Activated CD4-positive, alpha-beta memory T cell treated with anti-CD3 and anti-CD28 coated beads, Interleukin-2, amount 10 ng/mL, durations not matched to agents 7 days and 5 days (primary cell): Measurements from ENCODE around the gene DYSF. TPM values are rescaled to one million over a fixed set of nuclear protein-coding genes. Genes with fewer than 3 reads are reported as not detected.

Source experiments
- CTCF ChIA-PET: fragments of 350-600 bp; sonication (Branson Sonifier 250); formaldehyde crosslinking; loops from one replicate; lab custom pipeline; 2021; ENCODE audit warnings: antibody characterized with exemption, inconsistent platforms; lab: Charles Lee
- POLR2A ChIA-PET: fragments of 350-600 bp; sonication (Branson Sonifier 250); formaldehyde crosslinking; loops from one replicate; lab custom pipeline; 2021; ENCODE audit warnings: antibody characterized with exemption; lab: Charles Lee
- DNase-seq: peaks from one replicate; pipeline ENCODE4 v3.0.0-alpha.2; 2020
- H3K27ac Mint-ChIP-seq: one replicate; pipeline ENCODE4 v1.8.0; 2021; ENCODE audit warnings: mild to moderate bottlenecking, mixed read lengths
- H3K27me3 Mint-ChIP-seq: one replicate; pipeline ENCODE4 v1.8.0; 2021; ENCODE audit warnings: mixed read lengths
- H3K36me3 Mint-ChIP-seq: one replicate; pipeline ENCODE4 v1.8.0; 2021; ENCODE audit warnings: low read depth, mixed read lengths
- H3K4me1 Mint-ChIP-seq: one replicate; pipeline ENCODE4 v1.8.0; 2021; ENCODE audit warnings: mixed read lengths
- H3K4me3 Mint-ChIP-seq: one replicate; pipeline ENCODE4 v1.8.0; 2021; ENCODE audit warnings: mild to moderate bottlenecking, mixed read lengths
- H3K9me3 Mint-ChIP-seq: one replicate; pipeline ENCODE4 v1.8.0; 2021; ENCODE audit warnings: mixed read lengths
- total RNA-seq, 2 experiments: library from RNA; stranded (reverse); gene quantifications; one replicate each; pipeline ENCODE4 v1.2.3, GENCODE V29; 2021

Gene DYSF
- total RNA-seq, 2 experiments from 2014 or later = not detected

DNA sequence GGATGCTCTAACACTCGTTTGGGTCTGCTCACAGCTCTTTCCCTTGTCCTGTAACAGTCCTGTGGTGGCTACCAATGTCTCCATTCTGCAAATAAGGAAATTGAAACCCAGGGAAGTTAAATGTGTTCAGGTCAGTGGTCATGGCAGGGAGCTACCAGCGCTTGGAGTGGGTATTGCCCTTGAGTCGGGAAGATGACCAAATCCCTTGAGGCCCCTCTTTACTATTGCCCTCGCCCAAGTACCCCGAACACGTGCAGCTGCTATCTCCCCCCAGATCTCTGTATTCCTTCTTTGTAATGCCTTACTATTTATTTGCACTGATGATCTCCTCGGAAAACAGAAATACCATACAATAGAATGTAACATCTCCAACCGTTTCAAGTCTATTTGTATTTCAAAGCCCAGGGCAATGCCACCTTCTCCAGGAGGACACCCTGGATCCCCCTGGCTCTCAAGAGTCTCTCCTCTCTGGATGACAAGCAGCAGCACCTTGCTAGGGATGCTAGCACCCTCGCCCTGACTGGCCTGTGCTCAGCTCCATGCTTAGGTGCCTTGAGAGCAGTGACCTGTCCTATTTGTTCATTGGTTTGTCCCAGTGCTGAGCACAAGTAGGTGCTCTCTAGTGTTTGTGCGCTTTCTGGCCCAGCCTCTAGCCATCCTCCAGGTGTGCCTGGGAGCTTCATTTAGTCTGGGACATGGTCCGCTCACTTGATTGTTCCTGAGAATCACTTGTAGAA is 15.1 kb downstream of the DYSF start:
- Mint-ChIP-seq H3K36me3 (no peaks in the 10 kb centered on the region), H3K4me3 (no peak overlapping the region), H3K27me3 (peaks cover 38% of the 10 kb centered on the region), H3K9me3 (no peaks in the 10 kb centered on the region), H3K4me1 (peaks cover 3% of the 10 kb centered on the region), H3K27ac (no peak overlapping the region)
- ChIA-PET CTCF (interaction anchor here (0.6 to 2.3 kb wide), 4 partner anchors 12 to 170 kb away, joined by 3 to 9 read pairs (median 5); partner anchors contain the start of gene ZNF638), POLR2A (interaction anchor here (0.5 kb wide), 1 partner anchor 133 kb away, joined by 3 read pairs; no protein-coding TSS in a partner anchor)
- no peak for DNase-seq

DNA sequence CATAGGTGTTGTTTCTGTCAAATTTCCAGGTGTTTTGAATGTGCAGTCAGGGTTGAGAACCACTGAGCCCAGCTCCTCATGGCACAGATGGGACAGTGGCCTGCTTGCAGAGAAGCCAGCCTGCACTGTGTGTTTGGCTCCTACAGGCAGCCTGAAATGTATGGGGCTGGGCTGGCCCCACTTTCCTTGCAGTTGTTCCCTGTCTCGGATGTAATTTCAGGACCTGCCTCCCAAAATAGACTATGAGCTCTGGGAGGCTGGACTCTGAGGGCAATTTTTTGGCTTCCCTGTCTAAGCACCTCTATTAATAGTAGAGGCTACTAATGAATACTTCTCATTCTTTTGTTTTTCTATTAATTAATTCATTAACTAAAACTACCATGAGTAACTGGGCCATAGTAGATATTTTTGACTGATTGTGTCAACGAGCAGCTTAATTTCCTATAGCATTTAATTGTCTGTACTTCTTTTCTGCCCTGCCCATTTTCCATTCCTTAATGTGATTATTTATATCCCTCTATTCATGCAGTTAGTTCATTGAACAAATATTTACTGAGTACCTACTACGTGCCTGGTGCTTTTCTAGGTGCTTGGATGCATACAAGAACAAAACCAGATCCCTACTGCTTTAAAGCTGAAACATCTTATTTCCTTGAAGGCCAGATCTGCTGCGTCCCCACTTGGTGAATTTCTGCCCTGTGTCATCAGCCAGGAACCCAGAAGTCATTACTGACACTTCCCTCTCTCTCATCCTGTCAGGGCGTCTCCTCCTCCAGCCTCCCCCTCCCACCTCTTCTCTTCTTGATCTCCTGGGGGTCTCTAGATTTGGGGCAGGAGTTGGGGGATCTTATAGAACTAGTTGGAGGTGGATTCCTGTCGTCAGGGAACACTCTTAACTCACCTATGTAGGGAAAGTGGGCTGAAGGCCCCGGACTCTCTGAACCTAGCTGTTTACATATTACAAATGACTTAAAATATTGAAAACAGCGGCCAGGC is 16.3 kb downstream of the DYSF start:
- CTCF ChIA-PET = interaction anchor here (0.8 kb wide), 1 partner anchor 40 kb away, joined by 3 read pairs; no protein-coding TSS in a partner anchor
- Mint-ChIP-seq H3K36me3 (no peaks in the 10 kb centered on the region), H3K27ac (no peak overlapping the region), H3K4me1 (peaks cover 3% of the 10 kb centered on the region), H3K9me3 (no peaks in the 10 kb centered on the region), H3K27me3 (peaks cover 41% of the 10 kb centered on the region), H3K4me3 (no peak overlapping the region)
- POLR2A ChIA-PET = no interaction called here
- DNase-seq = no peak

DNA sequence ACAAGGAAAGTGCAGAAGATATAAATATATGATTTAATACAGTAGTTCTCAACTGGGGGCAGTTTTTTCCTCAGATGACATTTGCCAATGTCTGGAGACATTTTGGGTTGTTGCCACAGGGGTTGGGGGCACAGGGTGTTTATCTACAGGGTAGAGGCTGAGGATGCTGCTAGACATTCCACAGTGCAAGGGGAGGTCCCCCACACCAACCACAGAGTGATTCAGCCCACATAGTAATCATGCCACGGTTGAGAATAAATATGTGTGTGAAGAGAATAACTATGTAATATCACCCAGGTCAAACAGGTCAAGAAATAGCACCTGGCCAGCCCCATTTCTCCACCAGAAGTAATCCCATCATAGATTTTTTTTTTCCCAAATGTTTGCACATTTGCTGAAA is 17.9 kb downstream of the DYSF start:
- no peak for DNase-seq
- H3K27me3 Mint-ChIP-seq = peaks cover 41% of the 10 kb centered on the region
- CTCF ChIA-PET = no interaction called here
- H3K36me3 Mint-ChIP-seq = no peaks in the 10 kb centered on the region
- H3K27ac Mint-ChIP-seq = no peak overlapping the region
- H3K9me3 Mint-ChIP-seq = no peaks in the 10 kb centered on the region
- POLR2A ChIA-PET = no interaction called here
- peaks cover 3% of the 10 kb centered on the region for H3K4me1 Mint-ChIP-seq
- no peak overlapping the region for H3K4me3 Mint-ChIP-seq

DNA sequence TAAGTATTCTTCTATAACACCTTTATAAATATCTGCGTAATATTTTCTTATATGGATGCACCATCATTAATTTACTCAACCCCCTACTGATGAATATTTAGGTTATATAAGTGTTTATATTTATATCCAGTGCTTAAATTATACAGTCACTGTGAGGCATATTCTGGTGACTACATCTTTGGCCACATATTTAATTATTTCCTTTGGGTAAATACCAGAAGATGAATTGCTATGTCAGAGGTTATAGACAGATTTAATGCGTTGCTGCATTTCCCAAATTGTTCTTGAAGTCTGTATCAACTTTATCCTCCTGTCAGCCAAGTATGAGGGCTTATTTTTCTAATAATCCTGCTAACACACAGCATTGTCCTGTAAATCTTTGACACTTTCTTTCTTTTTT is 18.7 kb downstream of the DYSF start:
- no peak overlapping the region for H3K4me3 Mint-ChIP-seq

DNA sequence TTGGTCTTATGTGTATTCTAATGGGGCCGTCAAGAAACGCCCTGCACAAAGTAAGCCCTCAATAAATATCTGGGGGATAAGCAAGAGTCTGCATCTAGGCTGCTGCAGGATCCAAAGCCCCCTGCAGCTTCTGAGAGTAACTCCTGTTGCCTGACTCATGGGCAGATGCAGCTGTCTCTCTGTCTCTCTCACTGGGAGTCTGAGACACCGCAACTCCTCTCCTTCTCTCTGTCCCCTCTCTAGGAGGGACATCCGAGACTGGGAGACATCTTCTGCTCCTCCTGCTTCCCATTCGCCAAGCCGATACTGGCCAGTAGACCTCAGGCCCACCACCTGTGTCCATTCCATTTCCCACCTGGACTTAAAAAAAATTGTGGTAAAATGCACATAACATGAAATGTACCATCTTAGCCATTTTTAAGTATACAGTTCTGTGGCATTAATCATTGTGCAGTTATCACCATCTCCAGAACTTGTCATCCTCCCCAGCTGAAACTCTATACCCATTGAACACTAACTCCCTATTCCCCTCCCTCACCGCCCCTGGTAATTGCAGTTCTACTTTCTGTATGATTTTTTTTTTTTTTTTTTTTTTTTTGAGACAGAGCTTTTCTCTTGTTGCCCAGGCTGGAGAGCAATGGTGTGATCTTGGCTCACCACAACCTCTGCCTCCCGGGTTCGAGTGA is 20.1 kb downstream of the DYSF start:
- no peaks in the 10 kb centered on the region for H3K4me1 Mint-ChIP-seq
- peaks cover 22% of the 10 kb centered on the region for H3K27me3 Mint-ChIP-seq
- ChIA-PET CTCF (interaction anchor here (1.0 kb wide), 1 partner anchor 14 kb away, joined by 3 read pairs; no protein-coding TSS in a partner anchor), POLR2A (no interaction called here)
- no peaks in the 10 kb centered on the region for H3K9me3 Mint-ChIP-seq
- DNase-seq = no peak
- no peak overlapping the region for H3K27ac Mint-ChIP-seq
- no peaks in the 10 kb centered on the region for H3K36me3 Mint-ChIP-seq
- H3K4me3 Mint-ChIP-seq = no peak overlapping the region

More for the DNA sequence above, 18.7 kb downstream of the DYSF start:
- ChIA-PET CTCF (no interaction called here), POLR2A (no interaction called here)
- Mint-ChIP-seq H3K27ac (no peak overlapping the region), H3K9me3 (no peaks in the 10 kb centered on the region), H3K4me1 (peaks cover 2% of the 10 kb centered on the region), H3K27me3 (peaks cover 37% of the 10 kb centered on the region), H3K36me3 (no peaks in the 10 kb centered on the region)
- no peak for DNase-seq

DNA sequence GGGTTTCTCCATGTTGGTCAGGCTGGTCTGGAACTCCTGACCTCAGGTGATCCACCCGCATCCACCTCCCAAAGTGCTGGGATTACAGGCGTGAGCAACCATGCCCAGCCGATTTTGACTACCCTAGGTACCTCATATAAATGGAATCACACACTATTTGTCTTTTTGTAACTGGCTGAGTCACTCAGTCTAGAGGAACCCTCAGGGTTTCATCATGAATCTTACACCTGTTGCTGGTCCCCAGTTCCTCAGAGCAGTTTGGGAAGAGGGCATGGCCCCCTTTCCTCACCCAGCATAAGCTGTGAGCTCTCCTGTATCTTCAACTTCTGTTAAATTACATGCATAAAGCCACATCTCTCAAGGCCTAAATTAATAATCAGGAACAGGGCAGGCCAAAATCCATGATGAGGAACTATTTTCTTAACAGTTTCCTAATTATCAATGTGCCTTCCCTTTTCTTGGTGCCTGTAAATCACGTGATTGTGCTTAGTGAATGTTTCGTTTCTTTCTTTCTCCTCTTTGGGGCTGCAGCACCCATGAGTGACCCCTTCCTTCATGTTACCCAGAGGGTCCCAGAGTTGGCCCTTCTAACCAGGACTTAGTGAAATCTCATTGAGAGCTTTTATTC is 20.9 kb downstream of the DYSF start:
- ChIA-PET POLR2A (no interaction called here), CTCF (interaction anchor here (1.0 kb wide), 1 partner anchor 14 kb away, joined by 3 read pairs; no protein-coding TSS in a partner anchor)
- Mint-ChIP-seq H3K27ac (no peak overlapping the region), H3K9me3 (no peaks in the 10 kb centered on the region), H3K4me3 (no peak overlapping the region), H3K27me3 (peaks cover 18% of the 10 kb centered on the region), H3K4me1 (no peaks in the 10 kb centered on the region), H3K36me3 (no peaks in the 10 kb centered on the region)
- DNase-seq = no peak

DNA sequence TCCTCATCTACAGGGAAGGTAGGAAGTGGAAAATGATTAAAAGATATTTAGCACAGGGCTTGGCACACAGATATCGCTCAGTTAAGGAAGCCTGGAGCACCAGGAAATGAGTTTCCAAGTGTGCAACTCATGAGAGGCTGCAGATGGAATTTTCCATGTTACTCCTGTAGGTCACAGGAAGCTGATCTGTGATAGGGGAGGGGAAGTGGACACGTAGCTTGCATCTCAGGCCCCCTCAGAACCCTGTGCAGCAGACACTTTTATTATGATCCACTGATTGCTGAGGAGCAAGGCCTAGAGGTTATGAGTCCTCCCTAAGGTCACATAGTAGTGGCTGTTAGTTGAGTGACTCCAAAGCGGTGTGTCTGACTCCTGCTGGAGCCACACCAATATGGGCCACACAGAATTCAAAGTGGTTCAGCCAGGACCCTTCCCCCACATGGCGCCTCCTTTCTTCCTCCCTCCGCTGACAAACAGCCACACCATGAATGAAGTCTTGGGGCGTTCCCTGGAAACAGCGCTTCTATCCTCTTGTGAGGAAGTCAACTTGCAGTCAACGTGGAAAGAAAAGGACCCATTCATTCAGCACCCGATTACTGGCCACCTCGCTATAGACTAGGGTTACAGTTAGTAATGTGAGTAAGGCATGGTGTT is 21.5 kb downstream of the DYSF start:
- ChIA-PET POLR2A (no interaction called here), CTCF (no interaction called here)
- no peak for DNase-seq
- Mint-ChIP-seq H3K36me3 (no peaks in the 10 kb centered on the region), H3K4me3 (no peak overlapping the region), H3K27me3 (peaks cover 18% of the 10 kb centered on the region), H3K4me1 (no peaks in the 10 kb centered on the region), H3K27ac (no peak overlapping the region), H3K9me3 (no peaks in the 10 kb centered on the region)

DNA sequence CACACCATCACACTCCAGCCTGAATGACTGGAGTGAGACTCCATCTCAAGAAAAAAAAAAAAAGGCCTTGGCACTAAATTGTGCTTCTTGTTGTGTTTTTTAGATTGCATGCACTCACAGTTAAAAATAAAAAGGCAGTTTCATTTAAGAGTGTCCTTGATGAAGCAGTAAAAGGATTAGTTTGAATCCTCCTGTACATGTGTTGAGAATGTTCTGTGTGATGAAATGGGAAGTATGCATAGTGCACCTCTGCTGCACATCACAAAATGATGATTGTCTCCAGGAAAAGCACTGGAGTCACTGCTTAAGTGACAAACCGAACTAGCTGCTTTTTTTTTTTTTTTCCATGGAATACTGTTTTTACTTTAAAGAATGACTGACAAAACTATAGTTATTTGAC is 23.1 kb downstream of the DYSF start:
- no peaks in the 10 kb centered on the region for H3K4me1 Mint-ChIP-seq
- POLR2A ChIA-PET = no interaction called here

DNA sequence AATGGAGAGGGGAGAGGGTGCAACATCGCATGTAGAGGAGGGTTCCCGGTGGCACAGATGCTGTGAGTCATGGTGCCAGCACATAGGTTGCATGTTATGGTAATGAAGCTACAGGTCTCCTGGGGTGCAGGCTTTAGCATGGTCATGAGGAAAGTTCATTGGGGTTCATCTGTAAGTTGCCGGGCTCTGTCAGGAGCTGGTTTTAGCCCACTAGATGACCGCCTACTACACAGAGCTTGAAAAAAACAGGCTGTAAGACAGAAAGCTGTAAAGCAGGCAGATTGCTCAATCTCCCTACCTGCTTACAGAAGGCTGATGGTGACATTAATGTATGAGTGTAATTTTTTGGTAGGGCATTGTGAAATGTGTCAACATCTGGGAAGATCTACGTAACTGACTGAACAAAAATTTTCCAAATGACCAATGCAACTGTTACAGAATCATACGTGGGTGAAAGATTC is 23.9 kb downstream of the DYSF start:
- no peaks in the 10 kb centered on the region for H3K4me1 Mint-ChIP-seq
- no peaks in the 10 kb centered on the region for H3K9me3 Mint-ChIP-seq
- no peak overlapping the region for H3K4me3 Mint-ChIP-seq
- peaks cover 15% of the 10 kb centered on the region for H3K27me3 Mint-ChIP-seq
- CTCF ChIA-PET = no interaction called here
- H3K36me3 Mint-ChIP-seq = no peaks in the 10 kb centered on the region
- no peak for DNase-seq
- H3K27ac Mint-ChIP-seq = no peak overlapping the region
- POLR2A ChIA-PET = no interaction called here

More for the DNA sequence above, 23.1 kb downstream of the DYSF start:
- H3K27me3 Mint-ChIP-seq = peaks cover 15% of the 10 kb centered on the region
- DNase-seq = no peak
- CTCF ChIA-PET = no interaction called here
- H3K9me3 Mint-ChIP-seq = no peaks in the 10 kb centered on the region
- no peak overlapping the region for H3K4me3 Mint-ChIP-seq
- no peaks in the 10 kb centered on the region for H3K36me3 Mint-ChIP-seq
- H3K27ac Mint-ChIP-seq = no peak overlapping the region

DNA sequence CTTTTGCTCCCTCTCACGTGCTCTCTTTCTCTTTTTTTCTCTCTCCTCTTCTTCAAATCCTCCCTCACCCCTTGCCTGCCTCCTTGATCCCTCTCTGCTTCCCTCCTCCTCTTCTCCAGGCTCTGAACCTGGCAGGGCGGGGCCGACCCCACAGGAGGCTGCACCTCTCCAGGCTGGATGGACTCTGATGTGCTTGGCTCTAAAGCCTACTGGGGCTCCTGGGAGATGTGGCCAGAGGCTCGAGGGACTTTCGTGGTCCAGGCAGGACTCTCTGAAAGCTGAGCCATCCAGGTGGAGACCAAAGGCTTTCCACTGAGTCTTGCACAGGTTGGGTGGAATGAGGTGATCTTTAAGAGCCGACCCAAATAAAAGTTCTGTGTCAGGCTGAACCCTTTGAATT is 25.4 kb downstream of the DYSF start:
- no peak for DNase-seq
- POLR2A ChIA-PET = no interaction called here
- H3K27ac Mint-ChIP-seq = no peak overlapping the region
- H3K4me1 Mint-ChIP-seq = no peaks in the 10 kb centered on the region
- H3K4me3 Mint-ChIP-seq = no peak overlapping the region
- peaks cover 7% of the 10 kb centered on the region for H3K27me3 Mint-ChIP-seq
- H3K36me3 Mint-ChIP-seq = no peaks in the 10 kb centered on the region
- CTCF ChIA-PET = interaction anchor here (1.2 kb wide), 1 partner anchor 18 kb away, joined by 3 read pairs; no protein-coding TSS in a partner anchor
- H3K9me3 Mint-ChIP-seq = no peaks in the 10 kb centered on the region

DNA sequence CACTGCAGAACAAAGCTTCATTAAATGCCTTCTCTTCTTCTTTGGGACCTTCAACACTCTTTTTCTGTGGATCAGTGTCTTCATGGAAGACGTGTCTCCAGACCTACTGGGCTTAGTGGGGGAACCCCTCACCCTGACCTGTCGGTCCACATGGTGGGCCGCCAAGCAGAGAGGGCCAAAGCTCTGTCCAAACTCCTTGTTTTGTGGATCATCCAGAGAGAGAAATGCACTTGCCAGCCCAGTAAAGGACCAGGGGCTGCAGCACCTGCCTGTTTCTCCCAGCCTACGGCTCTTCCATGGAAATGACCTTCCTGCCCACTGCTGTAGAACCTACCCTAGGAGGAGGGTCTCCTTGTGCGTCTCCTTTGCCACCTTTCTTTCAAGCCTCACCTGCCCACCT is 25.9 kb downstream of the DYSF start:
- CTCF ChIA-PET = interaction anchor here (0.6 kb wide), 1 partner anchor 148 kb away, joined by 4 read pairs; the partner anchor contains the start of gene ZNF638
- POLR2A ChIA-PET = no interaction called here
- DNase-seq = no peak
- peaks cover 7% of the 10 kb centered on the region for H3K27me3 Mint-ChIP-seq
- no peaks in the 10 kb centered on the region for H3K4me1 Mint-ChIP-seq
- no peak overlapping the region for H3K27ac Mint-ChIP-seq
- H3K4me3 Mint-ChIP-seq = no peak overlapping the region
- H3K9me3 Mint-ChIP-seq = no peaks in the 10 kb centered on the region
- no peaks in the 10 kb centered on the region for H3K36me3 Mint-ChIP-seq

DNA sequence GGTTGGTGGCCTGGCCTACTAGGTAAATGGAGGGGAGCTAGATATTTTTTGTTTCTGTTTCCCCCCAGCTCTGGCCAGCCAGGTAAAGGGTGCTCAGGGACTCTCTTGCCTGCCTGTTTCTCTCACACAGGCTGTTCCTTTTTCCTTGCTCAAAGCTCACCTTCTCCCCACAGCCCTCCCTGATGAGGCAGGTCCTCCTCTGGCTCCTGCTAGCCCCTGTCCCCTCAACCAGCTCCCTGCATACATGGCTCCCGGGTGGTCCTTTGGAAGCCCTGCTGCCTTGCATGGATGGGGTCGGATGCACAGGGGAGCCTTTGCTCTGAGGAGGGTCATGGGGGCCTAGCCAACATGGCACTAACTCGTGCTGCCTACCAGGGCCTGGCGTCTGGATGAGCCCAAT is 27.8 kb downstream of the DYSF start:
- no peak for DNase-seq
- Mint-ChIP-seq H3K36me3 (no peaks in the 10 kb centered on the region), H3K27me3 (peaks cover 8% of the 10 kb centered on the region), H3K4me3 (no peak overlapping the region), H3K4me1 (no peaks in the 10 kb centered on the region), H3K9me3 (no peaks in the 10 kb centered on the region), H3K27ac (no peak overlapping the region)
- ChIA-PET CTCF (no interaction called here), POLR2A (no interaction called here)
